ENCODE data around the gene MROH7. TPM values are rescaled to one million over a fixed set of nuclear protein-coding genes. Genes with fewer than 3 reads are reported as not detected.

MROH7 gene
- total RNA-seq, 5 donors from 2014 or later (not counting 1 experiment from before 2014, with no cell fraction given), result 0.15 to 0.63 (median 0.25) TPM

- H3K36me3 Mint-ChIP-seq, result no peaks in the 10 kb centered on the region
- ATAC-seq (replicated peaks in 1 of 4) (no peak), DNase-seq (no peak)
- H3K9me3 Mint-ChIP-seq, result peaks cover 0 to 3% (median 0%) of the 10 kb centered on the region in 3 donors
- Histone ChIP-seq H3K4me3 (ENCODE audit: control insufficient read depth in 1 of 2, extremely low read depth in 1 of 2, low read length in 1 of 2) (no peak overlapping the region), H3K27ac (ENCODE audit: low read length) (no peak overlapping the region), H3K36me3 (ENCODE audit: control insufficient read depth in 2 of 2, extremely low read depth in 1 of 2, insufficient read depth in 1 of 2, low read length in 1 of 2) (no peaks in the 10 kb centered on the region), H3K4me1 (ENCODE audit: control insufficient read depth in 1 of 2, extremely low read depth in 1 of 2, insufficient read depth in 2 of 2, low read length in 2 of 2) (no peaks in the 10 kb centered on the region), H3K9me3 (no peaks in the 10 kb centered on the region), H3K27me3 (replicated peaks in 1 of 2; ENCODE audit: control insufficient read depth in 2 of 2, extremely low read depth in 1 of 2, insufficient read depth in 2 of 2, low read length in 1 of 2) (peaks cover 0 to 5% of the 10 kb centered on the region in 2 experiments)
- no peaks in the 10 kb centered on the region for H3K4me1 Mint-ChIP-seq
- H3K27me3 Mint-ChIP-seq, result peaks cover 0 to 10% of the 10 kb centered on the region in 2 donors
- 97% methylated on average over 3 of the region's 4 CpGs for WGBS (ENCODE audit: insufficient coverage)
- no peak overlapping the region for H3K27ac Mint-ChIP-seq
- POLR2A ChIA-PET, result no interaction called here
- no peak overlapping the region for H3K4me3 Mint-ChIP-seq
- CTCF ChIA-PET, result no interaction called here
These were observed 22.8 kb downstream of the MROH7 start for GRCh38 chr1:54664364-54664763.

- H3K9me3 Mint-ChIP-seq, result no peaks in the 10 kb centered on the region
- Histone ChIP-seq H3K27me3 (replicated peaks in 1 of 2; ENCODE audit: control insufficient read depth in 2 of 2, extremely low read depth in 1 of 2, insufficient read depth in 2 of 2, low read length in 1 of 2) (peaks cover 0 to 5% of the 10 kb centered on the region in 2 experiments), H3K27ac (ENCODE audit: low read length) (no peak overlapping the region), H3K36me3 (ENCODE audit: control insufficient read depth in 2 of 2, extremely low read depth in 1 of 2, insufficient read depth in 1 of 2, low read length in 1 of 2) (no peaks in the 10 kb centered on the region), H3K4me1 (ENCODE audit: control insufficient read depth in 1 of 2, extremely low read depth in 1 of 2, insufficient read depth in 2 of 2, low read length in 2 of 2) (no peaks in the 10 kb centered on the region), H3K9me3 (no peaks in the 10 kb centered on the region), H3K4me3 (ENCODE audit: control insufficient read depth in 1 of 2, extremely low read depth in 1 of 2, low read length in 1 of 2) (no peak overlapping the region)
- no peaks in the 10 kb centered on the region for H3K4me1 Mint-ChIP-seq
- 90% methylated on average over 3 of the region's 5 CpGs for WGBS (ENCODE audit: insufficient coverage)
- no peak overlapping the region for H3K4me3 Mint-ChIP-seq
- ChIA-PET CTCF (interaction anchor here in 1 of 2 donors (0.7 kb wide), 1 partner anchor 368 kb away, joined by 6 read pairs; no protein-coding TSS in a partner anchor), POLR2A (no interaction called here)
- H3K27ac Mint-ChIP-seq, result no peak overlapping the region
- ATAC-seq (replicated peaks in 1 of 4), result no peak
- H3K27me3 Mint-ChIP-seq, result peaks cover 0 to 4% of the 10 kb centered on the region in 2 donors
- no peaks in the 10 kb centered on the region for H3K36me3 Mint-ChIP-seq
- DNase-seq, result no peak
These were observed 24.3 kb downstream of the MROH7 start for GRCh38 chr1:54665852-54666251.

- H3K4me1 Mint-ChIP-seq, result no peaks in the 10 kb centered on the region
- no peak overlapping the region for H3K4me3 Mint-ChIP-seq
- H3K27me3 Mint-ChIP-seq, result peaks cover 0 to 4% of the 10 kb centered on the region in 2 donors
- no peaks in the 10 kb centered on the region for H3K9me3 ChIP-seq
- no peak overlapping the region for H3K4me3 ChIP-seq (ENCODE audit: control insufficient read depth in 1 of 2, extremely low read depth in 1 of 2, low read length in 1 of 2)
- no peak for DNase-seq
- POLR2A ChIA-PET, result no interaction called here
- 100% methylated on average over 1 of the region's 6 CpGs for whole genome bisulfite sequencing (ENCODE audit: insufficient coverage)
- no peaks in the 10 kb centered on the region for H3K36me3 ChIP-seq (ENCODE audit: control insufficient read depth in 2 of 2, extremely low read depth in 1 of 2, insufficient read depth in 1 of 2, low read length in 1 of 2)
- CTCF ChIA-PET, result interaction anchor here in 1 of 2 donors (0.7 kb wide), 1 partner anchor 368 kb away, joined by 6 read pairs; no protein-coding TSS in a partner anchor
- no peak overlapping the region for H3K27ac ChIP-seq (ENCODE audit: low read length)
- no peaks in the 10 kb centered on the region for H3K4me1 ChIP-seq (ENCODE audit: control insufficient read depth in 1 of 2, extremely low read depth in 1 of 2, insufficient read depth in 2 of 2, low read length in 2 of 2)
- peaks cover 0 to 5% of the 10 kb centered on the region in 2 experiments for H3K27me3 ChIP-seq (replicated peaks in 1 of 2; ENCODE audit: control insufficient read depth in 2 of 2, extremely low read depth in 1 of 2, insufficient read depth in 2 of 2, low read length in 1 of 2)
- no peaks in the 10 kb centered on the region for H3K36me3 Mint-ChIP-seq
- H3K27ac Mint-ChIP-seq, result no peak overlapping the region
- ATAC-seq (replicated peaks in 1 of 4), result no peak
- no peaks in the 10 kb centered on the region for H3K9me3 Mint-ChIP-seq
These were observed 24.7 kb downstream of the MROH7 start for GRCh38 chr1:54666333-54666732.

GRCh38 chr1:54667797-54668196, 26.2 kb downstream of the MROH7 start:
- ATAC-seq (replicated peaks in 1 of 4) (no peak), DNase-seq (no peak)
- WGBS (ENCODE audit: insufficient coverage), result 67% methylated on average over 1 of the region's 2 CpGs
- Mint-ChIP-seq H3K9me3 (no peaks in the 10 kb centered on the region), H3K4me1 (peaks cover 0 to 6% (median 6%) of the 10 kb centered on the region in 3 donors), H3K27ac (no peak overlapping the region), H3K4me3 (no peak overlapping the region), H3K36me3 (no peaks in the 10 kb centered on the region), H3K27me3 (peaks cover 0 to 4% of the 10 kb centered on the region in 2 donors)
- H3K9me3 ChIP-seq, result no peaks in the 10 kb centered on the region
- H3K4me3 ChIP-seq (ENCODE audit: control insufficient read depth in 1 of 2, extremely low read depth in 1 of 2, low read length in 1 of 2), result no peak overlapping the region
- H3K27ac ChIP-seq (ENCODE audit: low read length), result no peak overlapping the region
- peaks cover 0 to 4% of the 10 kb centered on the region in 2 experiments for H3K4me1 ChIP-seq (ENCODE audit: control insufficient read depth in 1 of 2, extremely low read depth in 1 of 2, insufficient read depth in 2 of 2, low read length in 2 of 2)
- H3K36me3 ChIP-seq (ENCODE audit: control insufficient read depth in 2 of 2, extremely low read depth in 1 of 2, insufficient read depth in 1 of 2, low read length in 1 of 2), result no peaks in the 10 kb centered on the region
- H3K27me3 ChIP-seq (replicated peaks in 1 of 2; ENCODE audit: control insufficient read depth in 2 of 2, extremely low read depth in 1 of 2, insufficient read depth in 2 of 2, low read length in 1 of 2), result peaks cover 0 to 7% of the 10 kb centered on the region in 2 experiments
- ChIA-PET CTCF (interaction anchor here in 1 of 2 donors (0.5 kb wide), 1 partner anchor 603 kb away, joined by 4 read pairs; no protein-coding TSS in a partner anchor), POLR2A (no interaction called here)

- Mint-ChIP-seq H3K4me1 (peaks cover 0 to 6% (median 6%) of the 10 kb centered on the region in 3 donors), H3K36me3 (no peaks in the 10 kb centered on the region), H3K4me3 (no peak overlapping the region), H3K27me3 (peaks cover 0 to 4% of the 10 kb centered on the region in 2 donors), H3K27ac (no peak overlapping the region), H3K9me3 (no peaks in the 10 kb centered on the region)
- no peaks in the 10 kb centered on the region for H3K9me3 ChIP-seq
- no peak for DNase-seq
- 80% methylated on average over 1 of the region's 2 CpGs for WGBS (ENCODE audit: insufficient coverage)
- ChIA-PET CTCF (no interaction called here), POLR2A (no interaction called here)
- H3K4me1 ChIP-seq (ENCODE audit: control insufficient read depth in 1 of 2, extremely low read depth in 1 of 2, insufficient read depth in 2 of 2, low read length in 2 of 2), result peaks cover 0 to 4% of the 10 kb centered on the region in 2 experiments
- H3K27me3 ChIP-seq (replicated peaks in 1 of 2; ENCODE audit: control insufficient read depth in 2 of 2, extremely low read depth in 1 of 2, insufficient read depth in 2 of 2, low read length in 1 of 2), result peaks cover 0 to 7% of the 10 kb centered on the region in 2 experiments
- no peak overlapping the region for H3K4me3 ChIP-seq (ENCODE audit: control insufficient read depth in 1 of 2, extremely low read depth in 1 of 2, low read length in 1 of 2)
- no peak for ATAC-seq (replicated peaks in 1 of 4)
- no peak overlapping the region for H3K27ac ChIP-seq (ENCODE audit: low read length)
- H3K36me3 ChIP-seq (ENCODE audit: control insufficient read depth in 2 of 2, extremely low read depth in 1 of 2, insufficient read depth in 1 of 2, low read length in 1 of 2), result no peaks in the 10 kb centered on the region
These were observed 27.0 kb downstream of the MROH7 start for GRCh38 chr1:54668567-54668966.

GRCh38 chr1:54671985-54672608, 30.5 kb downstream of the MROH7 start:
- Mint-ChIP-seq H3K9me3 (peaks cover 0 to 2% (median 0%) of the 10 kb centered on the region in 3 donors), H3K27me3 (no peaks in the 10 kb centered on the region), H3K4me3 (no peak overlapping the region), H3K4me1 (peaks cover 0 to 6% (median 6%) of the 10 kb centered on the region in 3 donors), H3K36me3 (no peaks in the 10 kb centered on the region), H3K27ac (peak overlapping the region; percentile 22 to 43)
- ATAC-seq (replicated peaks in 1 of 4), result peak; percentile 61 to 80 (median 76)
- no peaks in the 10 kb centered on the region for H3K36me3 ChIP-seq (ENCODE audit: control insufficient read depth in 2 of 2, extremely low read depth in 1 of 2, insufficient read depth in 1 of 2, low read length in 1 of 2)
- WGBS (ENCODE audit: insufficient coverage), result 36% methylated on average over 3 of the region's 6 CpGs
- ChIA-PET CTCF (interaction anchor here in 1 of 2 donors (1.3 kb wide), 1 partner anchor 129 kb away, joined by 6 read pairs; the partner anchor contains the start of gene TTC22), POLR2A (no interaction called here)
- no peaks in the 10 kb centered on the region for H3K9me3 ChIP-seq
- DNase-seq, result peak; percentile 13 to 76 (median 48)
- H3K4me3 ChIP-seq (ENCODE audit: control insufficient read depth in 1 of 2, extremely low read depth in 1 of 2, low read length in 1 of 2), result no peak overlapping the region
- no peak overlapping the region for H3K27ac ChIP-seq (ENCODE audit: low read length)
- H3K4me1 ChIP-seq (ENCODE audit: control insufficient read depth in 1 of 2, extremely low read depth in 1 of 2, insufficient read depth in 2 of 2, low read length in 2 of 2), result peaks cover 0 to 4% of the 10 kb centered on the region in 2 experiments
- H3K27me3 ChIP-seq (replicated peaks in 1 of 2; ENCODE audit: control insufficient read depth in 2 of 2, extremely low read depth in 1 of 2, insufficient read depth in 2 of 2, low read length in 1 of 2), result peaks cover 0 to 2% of the 10 kb centered on the region in 2 experiments

All from T-cell (primary cell).